Measurements from ENCODE around the gene ABLIM1.

DNA sequence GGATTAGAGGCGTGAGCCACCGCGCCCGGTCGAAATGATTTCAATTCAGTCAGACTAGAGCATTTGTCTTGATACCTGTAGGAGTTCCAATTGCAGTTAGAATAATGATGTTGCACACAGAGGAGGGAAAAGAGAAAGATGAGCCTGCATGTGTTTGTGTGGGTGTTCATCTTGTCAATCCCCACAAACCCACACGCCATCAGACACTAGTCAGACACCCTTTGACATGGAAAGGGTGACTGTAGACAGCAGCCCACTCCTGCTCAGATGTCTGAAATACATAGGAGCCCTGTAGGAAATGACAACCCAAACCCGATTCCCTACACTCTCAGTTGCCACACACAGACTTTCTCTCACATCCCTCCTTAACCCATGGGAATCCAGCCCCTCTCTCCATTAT lies 92.0 kb downstream of the ABLIM1 start:
- TF ChIP-seq, protein P1, sequence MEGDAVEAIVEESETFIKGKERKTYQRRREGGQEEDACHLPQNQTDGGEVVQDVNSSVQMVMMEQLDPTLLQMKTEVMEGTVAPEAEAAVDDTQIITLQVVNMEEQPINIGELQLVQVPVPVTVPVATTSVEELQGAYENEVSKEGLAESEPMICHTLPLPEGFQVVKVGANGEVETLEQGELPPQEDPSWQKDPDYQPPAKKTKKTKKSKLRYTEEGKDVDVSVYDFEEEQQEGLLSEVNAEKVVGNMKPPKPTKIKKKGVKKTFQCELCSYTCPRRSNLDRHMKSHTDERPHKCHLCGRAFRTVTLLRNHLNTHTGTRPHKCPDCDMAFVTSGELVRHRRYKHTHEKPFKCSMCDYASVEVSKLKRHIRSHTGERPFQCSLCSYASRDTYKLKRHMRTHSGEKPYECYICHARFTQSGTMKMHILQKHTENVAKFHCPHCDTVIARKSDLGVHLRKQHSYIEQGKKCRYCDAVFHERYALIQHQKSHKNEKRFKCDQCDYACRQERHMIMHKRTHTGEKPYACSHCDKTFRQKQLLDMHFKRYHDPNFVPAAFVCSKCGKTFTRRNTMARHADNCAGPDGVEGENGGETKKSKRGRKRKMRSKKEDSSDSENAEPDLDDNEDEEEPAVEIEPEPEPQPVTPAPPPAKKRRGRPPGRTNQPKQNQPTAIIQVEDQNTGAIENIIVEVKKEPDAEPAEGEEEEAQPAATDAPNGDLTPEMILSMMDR (IDR thresholded peaks at IDR 0.05) = no peak
- no peak for TF ChIP-seq POLR2A (IDR thresholded peaks at IDR 0.05)

Data from suprapubic skin (tissue), 3 donors.